Mesendoderm (in vitro differentiated cells): ENCODE data around the gene NLRP9.

ENCODE experiments used
- DNase-seq: peaks from one replicate; pipeline ENCODE4 v3.0.0; 2013
- H2AK5ac ChIP-seq: 2 replicates; pipeline ENCODE4 v1.6.1; 2013; ENCODE audit warnings: low read length, inconsistent platforms
- H2BK120ac ChIP-seq: 2 replicates; pipeline ENCODE4 v1.6.1; 2013; ENCODE audit warnings: low read depth, mild to moderate bottlenecking, low read length, moderate library complexity, mixed read lengths
- H2BK15ac ChIP-seq: replicated peaks from 2 replicates; pipeline ENCODE4 v1.6.1; 2013; ENCODE audit warnings: low read depth, mild to moderate bottlenecking, moderate library complexity
- H2BK5ac ChIP-seq: 2 replicates; pipeline ENCODE4 v1.6.1; 2013; ENCODE audit warnings: low read length, inconsistent platforms
- H3K18ac ChIP-seq: 2 replicates; pipeline ENCODE4 v1.6.1; 2013; ENCODE audit warnings: mild to moderate bottlenecking, low read length, mixed read lengths
- H3K23ac ChIP-seq: one replicate; pipeline ENCODE4 v1.6.1; 2013; ENCODE audit warnings: low read length
- H3K27ac ChIP-seq: 2 replicates; pipeline ENCODE4 v1.5.1; 2013; ENCODE audit warnings: low read depth, mild to moderate bottlenecking, inconsistent platforms, low read length, moderate library complexity
- H3K27me3 ChIP-seq: 2 replicates; pipeline ENCODE4 v1.6.1; 2013; ENCODE audit warnings: low read length, control low read depth, mild to moderate bottlenecking, inconsistent platforms; ENCODE audit not compliant: insufficient read depth, poor library complexity
- H3K36me3 ChIP-seq: 2 replicates; pipeline ENCODE4 v1.6.1; 2013; ENCODE audit warnings: low read length, inconsistent platforms; ENCODE audit not compliant: control insufficient read depth, insufficient read depth
- H3K4ac ChIP-seq: one replicate; pipeline ENCODE4 v1.6.1; 2013; ENCODE audit warnings: low read depth, mild to moderate bottlenecking, low read length, moderate library complexity
- H3K4me1 ChIP-seq: 2 replicates; pipeline ENCODE4 v1.6.1; 2013; ENCODE audit warnings: low read depth, low read length, inconsistent platforms; ENCODE audit not compliant: control insufficient read depth
- H3K4me2 ChIP-seq: 2 replicates; pipeline ENCODE4 v1.6.1; 2013; ENCODE audit warnings: low read length
- H3K4me3 ChIP-seq: 2 replicates; pipeline ENCODE4 v1.5.1; 2013; ENCODE audit warnings: mild to moderate bottlenecking, low read length
- H3K56ac ChIP-seq: one replicate; pipeline ENCODE4 v1.6.1; 2013; ENCODE audit warnings: low read length
- H3K79me1 ChIP-seq: 2 replicates; pipeline ENCODE4 v1.6.1; 2013; ENCODE audit warnings: low read length, inconsistent platforms
- H3K79me2 ChIP-seq: 2 replicates; pipeline ENCODE4 v1.6.1; 2013; ENCODE audit warnings: mild to moderate bottlenecking, low read length; ENCODE audit not compliant: control insufficient read depth, insufficient read depth
- H3K9ac ChIP-seq: 2 replicates; pipeline ENCODE4 v1.6.1; 2013; ENCODE audit warnings: low read length, inconsistent platforms
- H4K5ac ChIP-seq: one replicate; pipeline ENCODE4 v1.6.1; 2013; ENCODE audit warnings: low read length
- H4K8ac ChIP-seq: one replicate; pipeline ENCODE4 v1.6.1; 2013; ENCODE audit warnings: low read depth, mild to moderate bottlenecking, control low read depth, low read length, moderate library complexity
- WGBS: extraction: QIAGEN DNeasy Blood & Tissue Kit; methylation state at CpG from one replicate; pipeline ENCODE4 v1.1.7; 2013; ENCODE audit warnings: low lambda C conversion rate, missing lambda C conversion rate; ENCODE audit not compliant: insufficient coverage; ENCODE audit errors: extremely low coverage; 5-methylcytosine and 5-hydroxymethylcytosine counted together

Gene NLRP9

GRCh38 chr19:55667958-55668357 is 70.2 kb downstream of the NLRP9 start:
- H2AK5ac ChIP-seq, result no peak overlapping the region
- H3K4me1 ChIP-seq, result no peaks in the 10 kb centered on the region
- no peak overlapping the region for H3K4me2 ChIP-seq
- no peak overlapping the region for H2BK120ac ChIP-seq
- no peak overlapping the region for H4K5ac ChIP-seq
- H3K36me3 ChIP-seq, result peaks cover 35% of the 10 kb centered on the region
- no peak overlapping the region for H3K23ac ChIP-seq
- DNase-seq, result no peak
- H3K18ac ChIP-seq, result no peak overlapping the region
- H3K79me2 ChIP-seq, result peaks cover 63% of the 10 kb centered on the region
- no peak overlapping the region for H2BK5ac ChIP-seq
- H2BK15ac ChIP-seq, result no peak overlapping the region
- H3K27me3 ChIP-seq, result no peaks in the 10 kb centered on the region
- H3K9ac ChIP-seq, result no peak overlapping the region
- H3K56ac ChIP-seq, result no peak overlapping the region
- no CpG with 5 or more reads among the region's 11 CpGs for WGBS
- H3K79me1 ChIP-seq, result peaks cover 17% of the 10 kb centered on the region
- H4K8ac ChIP-seq, result no peak overlapping the region
- H3K4me3 ChIP-seq, result no peak overlapping the region
- no peak overlapping the region for H3K4ac ChIP-seq
- H3K27ac ChIP-seq, result no peak overlapping the region

- no peak overlapping the region for H3K9ac ChIP-seq
- no peak overlapping the region for H3K23ac ChIP-seq
- H2BK15ac ChIP-seq, result no peak overlapping the region
- no peak overlapping the region for H3K56ac ChIP-seq
- H3K79me1 ChIP-seq, result peaks cover 17% of the 10 kb centered on the region
- no peaks in the 10 kb centered on the region for H3K4me1 ChIP-seq
- WGBS, result no CpG with 5 or more reads among the region's 12 CpGs
- peaks cover 38% of the 10 kb centered on the region for H3K36me3 ChIP-seq
- H3K18ac ChIP-seq, result no peak overlapping the region
- no peaks in the 10 kb centered on the region for H3K27me3 ChIP-seq
- no peak overlapping the region for H4K5ac ChIP-seq
- H3K79me2 ChIP-seq, result peaks cover 67% of the 10 kb centered on the region
- no peak overlapping the region for H2AK5ac ChIP-seq
- H3K4me3 ChIP-seq, result no peak overlapping the region
- H3K4me2 ChIP-seq, result no peak overlapping the region
- no peak overlapping the region for H3K4ac ChIP-seq
- H4K8ac ChIP-seq, result no peak overlapping the region
- no peak overlapping the region for H3K27ac ChIP-seq
- H2BK5ac ChIP-seq, result no peak overlapping the region
- H2BK120ac ChIP-seq, result no peak overlapping the region
- no peak for DNase-seq
Measured at GRCh38 chr19:55667511-55667910, 70.7 kb downstream of the NLRP9 start.

DNA sequence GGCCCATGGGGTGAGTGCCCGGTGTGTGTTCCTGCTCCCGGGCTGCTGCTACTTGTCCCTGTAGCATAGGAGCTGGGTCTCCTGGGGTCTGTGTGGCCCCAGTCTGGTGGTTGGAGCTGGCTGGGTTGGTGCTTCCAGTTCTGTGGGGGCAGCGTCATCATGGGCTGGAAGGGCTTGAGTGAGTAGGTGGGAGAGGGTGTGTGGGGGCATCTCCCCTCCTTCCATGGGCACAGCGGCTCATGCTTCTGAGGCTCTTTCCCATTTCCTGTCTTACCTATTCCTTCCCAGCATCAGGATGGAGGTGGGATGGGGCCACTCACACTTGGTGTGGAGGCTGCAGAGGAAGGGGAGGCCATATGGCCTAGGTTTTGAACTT is 71.2 kb downstream of the NLRP9 start:
- Histone ChIP-seq H3K9ac (no peak overlapping the region), H2BK5ac (no peak overlapping the region), H3K23ac (no peak overlapping the region), H2BK120ac (no peak overlapping the region), H3K4me2 (no peak overlapping the region), H3K56ac (no peak overlapping the region), H3K27ac (no peak overlapping the region), H3K36me3 (peaks cover 38% of the 10 kb centered on the region), H3K27me3 (no peaks in the 10 kb centered on the region), H4K5ac (no peak overlapping the region), H3K4me1 (no peaks in the 10 kb centered on the region), H3K4me3 (no peak overlapping the region), H4K8ac (no peak overlapping the region), H3K18ac (no peak overlapping the region), H2BK15ac (no peak overlapping the region), H3K79me2 (peaks cover 66% of the 10 kb centered on the region), H3K79me1 (peaks cover 17% of the 10 kb centered on the region), H2AK5ac (no peak overlapping the region), H3K4ac (no peak overlapping the region)
- no peak for DNase-seq
- WGBS, result no CpG with 5 or more reads among the region's 4 CpGs

GRCh38 chr19:55666343-55667005 is 71.7 kb downstream of the NLRP9 start:
- Histone ChIP-seq H3K4me3 (no peak overlapping the region), H2BK15ac (no peak overlapping the region)

DNA sequence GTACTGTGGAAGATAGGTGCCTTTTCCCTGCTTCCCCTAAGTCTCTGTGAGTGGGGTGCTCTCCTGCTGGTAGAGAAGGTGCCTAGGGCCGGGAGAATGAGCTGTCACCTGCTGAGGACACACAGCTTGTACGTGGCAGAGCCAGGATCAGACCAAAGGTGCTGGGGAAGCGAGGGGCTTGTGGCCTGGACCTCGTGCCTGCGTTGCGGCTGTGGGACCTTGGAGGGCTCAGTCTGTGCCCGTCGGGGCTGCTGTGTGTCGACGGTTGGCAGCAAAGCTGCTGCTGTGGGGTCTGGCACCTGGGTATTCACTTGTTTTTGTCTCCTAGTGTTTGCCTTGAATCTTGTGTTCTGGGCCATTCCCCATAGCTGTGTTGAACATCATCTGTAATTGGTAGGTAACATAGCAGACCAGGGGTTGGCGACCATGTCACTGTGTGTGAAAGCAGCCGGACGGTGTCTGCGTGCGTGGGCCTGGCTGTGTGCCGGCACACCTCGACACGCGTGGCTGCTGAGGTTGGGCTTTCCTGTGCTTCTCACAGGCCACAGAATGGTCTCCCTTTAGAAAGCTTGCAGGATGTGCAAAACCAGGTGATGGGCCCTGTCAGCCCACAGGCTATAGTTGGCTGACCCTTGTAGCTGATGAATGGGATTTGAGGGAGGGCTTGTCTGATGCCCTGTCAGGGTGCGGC is 74.2 kb downstream of the NLRP9 start:
- H2BK5ac ChIP-seq, result no peak overlapping the region
- no peak overlapping the region for H3K56ac ChIP-seq
- H3K27me3 ChIP-seq, result no peaks in the 10 kb centered on the region
- no peak overlapping the region for H4K8ac ChIP-seq
- H2BK120ac ChIP-seq, result no peak overlapping the region
- H3K23ac ChIP-seq, result no peak overlapping the region
- no peak overlapping the region for H3K9ac ChIP-seq
- H3K36me3 ChIP-seq, result peaks cover 32% of the 10 kb centered on the region
- no peak overlapping the region for H2BK15ac ChIP-seq
- no peak overlapping the region for H3K27ac ChIP-seq
- DNase-seq, result no peak
- H3K79me2 ChIP-seq, result peaks cover 76% of the 10 kb centered on the region
- no peak overlapping the region for H4K5ac ChIP-seq
- no peaks in the 10 kb centered on the region for H3K4me1 ChIP-seq
- peaks cover 14% of the 10 kb centered on the region for H3K79me1 ChIP-seq
- no peak overlapping the region for H3K4me2 ChIP-seq
- no peak overlapping the region for H3K18ac ChIP-seq
- no peak overlapping the region for H3K4ac ChIP-seq
- no peak overlapping the region for H2AK5ac ChIP-seq
- WGBS, result no CpG with 5 or more reads among the region's 20 CpGs
- no peak overlapping the region for H3K4me3 ChIP-seq

More at GRCh38 chr19:55666343-55667005, 71.7 kb downstream of the NLRP9 start:
- Histone ChIP-seq H3K79me2 (peaks cover 68% of the 10 kb centered on the region), H3K4ac (no peak overlapping the region), H3K4me2 (no peak overlapping the region), H3K27ac (no peak overlapping the region), H3K18ac (no peak overlapping the region), H3K9ac (no peak overlapping the region), H3K79me1 (peaks cover 17% of the 10 kb centered on the region), H3K23ac (no peak overlapping the region), H2AK5ac (no peak overlapping the region), H2BK120ac (no peak overlapping the region), H3K4me1 (no peaks in the 10 kb centered on the region), H3K56ac (no peak overlapping the region), H3K36me3 (peaks cover 38% of the 10 kb centered on the region), H4K5ac (no peak overlapping the region), H3K27me3 (no peaks in the 10 kb centered on the region), H4K8ac (no peak overlapping the region), H2BK5ac (no peak overlapping the region)
- no peak for DNase-seq
- no CpG with 5 or more reads among the region's 12 CpGs for WGBS
